Hematopoietic multipotent progenitor cell treated with erythropoietin and hydrocortisone succinate and interleukin-3 and kit ligand, for 15 days (in vitro differentiated cells): ENCODE data around the gene CDHR4.
"Not testable (repeated sequence)": the region's sequence is repeated elsewhere in the genome, so short reads cannot be mapped to it uniquely, and the experiment has no call there.

ENCODE experiments used
- DNase-seq: peaks from one replicate; pipeline ENCODE4 v3.0.0-alpha.2; 2015; ENCODE audit warnings: low spot score

Gene CDHR4

DNA sequence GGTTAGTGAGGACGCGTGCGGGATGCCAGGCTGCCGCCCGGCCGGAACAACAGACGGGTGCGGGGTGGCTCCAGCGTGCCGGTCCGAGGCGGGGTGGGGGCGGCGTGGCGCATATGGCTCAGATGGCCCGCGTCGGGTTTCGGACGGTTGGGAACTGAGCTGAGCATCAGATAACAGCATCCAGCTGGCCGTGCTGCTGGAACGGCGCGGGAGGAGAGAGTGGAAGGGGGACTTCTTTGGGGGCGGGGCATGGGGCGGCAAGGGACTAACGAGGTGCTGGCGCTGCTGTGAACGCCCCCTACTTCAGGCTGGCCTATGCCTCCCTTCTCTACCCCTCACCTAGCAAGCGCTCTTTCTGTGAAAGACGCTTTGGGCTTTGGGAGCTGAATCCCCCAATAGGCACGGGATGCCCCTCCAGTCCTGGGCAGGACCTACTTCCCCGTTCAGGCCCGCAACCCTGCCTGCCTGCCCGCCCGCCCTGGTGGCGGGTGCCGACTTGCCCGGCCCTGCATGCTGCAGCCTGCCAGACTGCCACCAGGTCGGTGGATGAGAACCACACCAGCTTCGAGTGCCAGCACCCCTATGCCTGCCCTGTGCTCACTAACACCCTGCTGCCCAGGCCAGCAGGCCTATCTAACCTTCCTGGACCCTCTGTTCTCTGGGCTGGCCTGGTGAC, 3.9 kb upstream of the CDHR4 start:
- DNase-seq: peak; percentile 15

DNA sequence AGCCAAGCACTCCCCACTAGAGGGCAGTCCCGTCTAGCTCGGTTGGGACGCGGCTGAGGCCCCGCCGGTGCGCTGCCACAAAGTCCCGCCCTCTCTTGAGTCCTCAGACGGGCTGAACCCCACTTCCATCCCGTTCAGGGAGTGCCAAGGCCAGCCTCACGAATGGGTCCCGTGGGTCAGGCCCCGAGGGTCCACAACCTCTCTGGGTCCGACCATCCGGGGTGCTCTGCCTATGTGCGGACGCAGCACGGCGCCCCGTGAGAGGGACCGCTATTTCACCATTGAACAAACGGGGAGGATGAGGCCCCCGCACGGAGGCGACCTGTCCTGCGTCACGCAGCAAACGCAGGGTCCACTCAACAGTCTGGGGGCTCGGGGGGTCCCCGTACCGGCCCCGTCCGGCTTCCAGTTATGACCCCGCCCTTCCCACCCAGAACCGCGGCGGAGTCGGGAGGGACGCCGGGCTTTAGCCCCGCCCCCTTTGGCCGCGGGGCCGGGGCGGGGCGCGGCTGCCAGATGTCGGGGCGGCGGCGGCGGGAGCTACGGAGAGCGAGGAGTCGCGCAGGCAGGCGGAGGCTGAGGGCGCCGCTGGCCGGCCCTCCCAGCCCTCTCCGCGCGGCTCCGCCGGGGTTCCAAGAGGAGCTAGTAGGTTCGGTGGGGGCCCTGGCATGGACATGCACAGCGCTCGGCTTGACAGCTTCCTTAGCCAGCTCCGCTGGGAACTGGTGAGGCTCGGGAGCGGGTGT, 3.2 kb upstream of the CDHR4 start, which contains the start of gene INKA1:
Gene INKA1 (plus strand): TSS at position 543 of the 746 bp plus-strand sequence. CDS start 132 bp downstream, at position 675.
- peak; percentile 93 for DNase-seq

DNA sequence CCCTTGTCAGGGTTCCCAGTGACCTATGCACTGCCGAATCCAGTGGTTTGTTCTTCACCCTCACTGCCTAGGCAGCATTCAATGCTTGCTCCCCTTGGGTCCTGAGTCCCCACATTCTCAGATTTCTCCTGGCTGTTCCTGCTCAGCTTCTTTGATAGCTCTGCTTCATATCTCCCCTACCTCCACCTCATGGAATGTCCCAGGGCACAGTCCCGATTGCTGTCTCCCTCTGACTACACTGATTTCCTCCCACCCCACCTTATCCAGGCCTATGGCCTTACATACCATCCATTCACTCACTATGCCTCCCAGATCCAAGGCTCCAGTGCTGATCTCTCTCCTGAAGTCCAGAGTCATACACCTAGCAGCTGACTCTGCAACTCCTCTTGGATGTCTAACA, 1.5 kb upstream of the CDHR4 start:
- DNase-seq: no peak

DNA sequence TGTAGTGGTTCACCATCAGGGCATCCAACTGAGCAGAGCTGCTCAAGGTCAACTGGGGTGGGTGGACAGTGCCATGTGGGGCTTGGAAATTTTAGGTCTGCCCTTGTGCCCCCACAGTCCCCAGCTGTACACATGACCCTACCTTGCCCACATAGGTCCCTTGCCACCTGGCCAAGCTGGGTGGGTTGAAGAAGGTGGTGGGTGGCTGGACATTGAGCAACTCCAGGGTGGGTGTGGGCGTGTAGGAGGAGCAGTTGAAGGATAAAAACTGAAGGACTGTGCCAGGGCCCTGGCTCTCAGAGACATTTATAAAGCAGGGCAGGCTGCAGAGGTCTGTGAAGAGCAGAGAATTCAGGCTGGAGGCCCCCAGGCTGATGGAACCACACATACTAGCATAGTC, 568 bp downstream of the CDHR4 start:
- no peak for DNase-seq

DNA sequence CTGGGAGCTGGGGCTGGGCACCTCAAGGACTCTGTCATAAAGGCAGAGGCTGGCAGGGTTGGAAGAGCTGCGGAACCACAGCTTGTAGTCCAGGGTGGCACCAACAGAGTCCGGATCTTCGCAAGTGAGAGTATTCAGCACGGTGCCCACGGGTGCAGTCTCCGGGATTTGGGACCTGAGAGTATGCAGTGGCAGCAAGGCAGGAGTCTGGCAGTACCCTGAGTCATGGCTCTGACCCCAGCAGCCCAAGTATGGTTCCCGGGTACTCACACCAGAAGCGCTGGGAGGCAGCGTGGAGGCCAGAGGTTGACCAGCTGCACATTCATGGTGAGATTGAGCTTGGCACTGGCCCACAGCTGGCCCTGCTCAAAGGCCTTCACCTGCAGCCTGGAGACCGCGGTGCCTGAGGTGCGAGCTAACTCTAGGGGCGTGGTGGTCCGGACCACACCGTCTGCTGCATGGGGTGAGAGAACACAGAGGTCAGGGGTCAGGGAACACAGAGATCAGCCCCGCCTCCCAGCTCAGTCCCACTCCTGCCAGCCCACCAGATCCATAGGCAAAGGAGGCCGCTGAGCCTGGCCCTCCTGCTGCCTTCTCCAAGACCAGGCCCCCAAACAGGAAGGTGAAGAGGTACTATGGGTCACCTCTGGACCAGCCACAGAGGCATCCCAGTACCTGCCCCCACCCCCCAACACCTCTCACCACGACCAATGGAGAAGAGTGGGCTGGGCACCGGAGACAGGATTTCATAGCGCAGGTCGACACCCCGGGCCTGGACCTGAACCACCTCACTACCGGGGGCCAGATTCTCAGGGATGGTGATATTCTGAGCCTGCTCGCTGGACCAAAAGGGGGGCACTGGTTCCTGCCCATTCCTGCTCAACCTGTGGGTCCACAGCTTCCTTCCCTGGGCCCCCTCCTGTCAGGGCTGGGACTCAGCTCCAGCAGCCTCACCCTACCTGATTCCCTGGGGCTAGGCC, 4.5 kb downstream of the CDHR4 start:
- DNase-seq: no peak

DNA sequence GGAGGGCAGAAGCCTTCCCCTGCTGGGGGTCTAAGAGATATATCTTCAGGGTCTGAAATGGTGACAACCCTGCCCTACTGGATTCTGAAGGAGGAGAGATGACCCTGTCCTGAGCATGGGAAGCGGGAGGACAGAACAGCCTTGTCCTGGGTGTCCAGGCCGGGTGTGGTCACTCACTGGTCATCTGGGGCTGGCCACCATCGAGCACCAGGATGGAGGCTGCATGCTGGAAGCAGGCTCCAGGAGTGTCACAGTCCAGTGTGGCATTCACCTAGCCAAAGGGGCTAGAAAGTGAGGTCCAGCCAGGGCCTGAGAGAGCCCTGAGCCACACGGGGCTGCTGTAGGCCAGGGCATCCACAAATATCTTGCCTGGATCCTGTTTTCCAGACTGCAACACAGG, 5.2 kb downstream of the CDHR4 start:
- DNase-seq: no peak

DNA sequence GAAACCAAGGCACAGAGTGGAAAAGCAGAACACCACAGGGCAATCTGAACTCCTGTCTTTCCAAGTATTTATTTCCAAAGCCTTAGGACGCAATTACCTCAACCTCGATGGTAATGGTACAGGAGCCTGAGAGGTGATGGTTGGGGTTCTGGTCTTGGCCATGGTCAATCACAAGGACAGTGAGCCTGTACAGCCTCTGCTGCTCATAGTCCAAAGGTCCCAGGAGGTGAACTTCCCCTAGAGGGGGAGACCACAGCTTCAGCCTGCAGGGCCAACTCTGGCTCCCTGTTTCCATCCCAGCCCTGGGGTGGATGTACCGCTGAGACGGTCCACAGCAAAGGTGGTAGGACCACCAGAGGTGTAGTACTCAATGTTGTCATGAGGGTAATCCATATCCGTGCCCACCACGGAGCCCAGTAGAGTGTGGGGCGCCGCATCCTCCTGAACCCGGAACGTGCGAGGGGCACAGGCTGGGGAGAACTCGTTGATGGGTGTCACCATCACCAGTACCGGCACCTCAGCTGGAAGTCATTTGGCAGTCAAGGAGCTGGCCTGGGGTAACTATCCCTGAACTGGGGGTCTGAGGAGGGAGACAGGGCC, 6.1 kb downstream of the CDHR4 start:
- DNase-seq: no peak

DNA sequence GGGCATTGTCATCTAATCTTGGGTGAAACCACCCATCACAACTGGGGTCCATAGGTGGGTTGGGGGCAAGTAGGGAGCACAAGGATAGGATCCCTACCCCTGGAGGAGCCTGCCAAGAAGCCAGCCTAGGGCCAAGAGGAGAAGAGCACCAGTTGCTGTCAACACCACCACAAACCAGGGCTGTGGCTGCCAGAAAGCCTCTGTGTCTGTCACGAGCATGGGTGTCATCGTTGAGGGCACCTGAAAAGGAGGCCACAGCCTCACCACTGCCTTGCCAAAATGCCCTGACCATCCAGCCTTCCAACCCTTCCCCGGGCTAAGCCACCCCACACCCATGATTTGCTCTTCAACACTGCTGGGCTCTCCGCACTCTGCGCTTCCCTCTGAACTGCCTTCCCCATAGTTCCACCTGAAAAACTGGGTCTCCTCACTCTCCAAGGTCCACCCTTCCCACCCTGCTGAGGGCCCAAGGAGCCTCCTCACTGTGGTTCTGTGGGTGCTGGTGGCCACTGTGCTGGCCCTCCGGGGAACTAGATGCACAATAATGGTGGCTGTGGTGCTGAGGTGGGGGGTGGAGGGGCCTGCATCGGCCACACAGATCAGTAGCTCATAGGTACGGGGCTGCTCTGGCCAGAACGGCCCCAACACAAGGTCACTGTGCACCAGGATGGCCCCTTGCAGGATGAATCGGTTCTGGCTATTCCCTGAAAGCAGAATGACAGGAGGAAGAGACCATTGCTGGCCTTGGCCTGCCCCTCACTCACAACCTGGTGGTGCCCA, 7.1 kb downstream of the CDHR4 start:
- DNase-seq: no peak

DNA sequence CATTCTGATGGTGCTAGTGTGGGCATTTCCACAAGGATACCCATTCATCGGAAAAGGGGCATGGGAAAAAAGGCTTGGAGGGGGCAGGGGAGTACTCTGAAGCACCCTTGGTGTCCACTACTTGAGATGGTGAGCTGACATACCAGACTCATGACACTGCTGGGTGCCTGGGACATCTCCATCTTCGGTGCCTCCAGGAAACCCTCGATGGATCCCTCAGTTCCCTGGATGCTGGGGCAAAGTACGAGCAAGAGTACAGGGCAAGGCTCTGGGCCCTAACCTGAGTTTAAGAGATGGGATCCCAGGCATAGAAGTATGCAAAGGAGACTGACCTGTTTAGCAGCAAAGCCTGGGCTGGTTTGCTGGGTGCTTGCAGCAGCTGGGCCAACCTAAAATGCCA, 8.1 kb downstream of the CDHR4 start:
- no peak for DNase-seq

DNA sequence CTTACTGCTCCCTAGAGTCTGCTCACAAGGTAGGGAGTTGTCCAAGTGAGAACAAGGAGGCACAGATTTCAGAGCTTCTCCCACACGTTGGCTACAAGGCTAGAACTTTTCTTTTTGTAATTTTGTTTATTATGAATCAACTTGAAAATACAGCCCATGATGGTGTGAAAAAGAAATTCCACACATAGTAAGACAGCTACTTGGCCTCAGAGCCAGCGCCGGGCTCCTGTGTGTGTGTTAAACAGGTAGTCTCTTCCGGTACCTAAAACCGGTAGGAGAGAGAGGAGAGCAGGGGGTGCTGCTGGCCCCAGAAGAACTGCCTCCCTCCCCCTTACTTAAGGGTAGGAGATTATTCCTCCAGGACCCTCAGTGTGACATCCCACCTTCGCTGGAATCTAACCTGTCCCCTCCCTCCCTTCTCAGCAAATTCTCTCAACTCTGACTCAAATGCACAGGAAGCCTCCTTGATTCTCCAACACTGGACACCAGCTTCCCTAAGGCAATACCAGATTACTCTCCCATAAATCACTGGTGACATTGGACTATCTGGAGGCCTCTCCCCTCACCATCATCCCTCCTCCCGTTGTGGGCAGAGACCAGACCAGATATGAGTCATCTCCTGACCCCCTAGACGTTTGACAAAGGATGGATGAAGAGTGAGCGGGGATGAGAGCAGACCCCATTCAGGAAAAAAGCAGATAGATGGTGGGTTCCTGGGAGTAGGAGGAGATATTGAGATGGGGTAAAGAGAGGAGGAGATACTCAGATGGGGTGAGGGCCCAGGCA, 8.9 kb downstream of the CDHR4 start:
- DNase-seq: no peak

DNA sequence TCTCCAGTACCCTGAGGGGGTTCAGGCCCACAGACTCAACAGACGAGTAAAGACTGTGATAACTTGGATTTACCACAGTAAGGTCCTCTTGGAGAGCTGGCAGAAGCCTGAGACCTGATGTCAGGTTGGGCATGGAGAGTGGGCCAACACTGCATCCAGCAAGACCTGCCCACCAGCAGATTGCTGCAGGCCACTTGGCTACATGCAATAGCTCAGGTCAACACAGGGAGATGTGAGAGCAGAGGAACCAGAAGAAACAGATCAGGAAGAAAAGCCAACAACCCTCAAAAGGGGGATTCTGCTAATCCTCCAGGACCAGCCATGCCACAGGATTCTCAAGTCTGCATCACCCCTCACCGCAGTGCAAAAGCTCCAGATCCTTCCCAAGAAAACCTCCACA, 11.6 kb downstream of the CDHR4 start:
- DNase-seq: no peak

DNA sequence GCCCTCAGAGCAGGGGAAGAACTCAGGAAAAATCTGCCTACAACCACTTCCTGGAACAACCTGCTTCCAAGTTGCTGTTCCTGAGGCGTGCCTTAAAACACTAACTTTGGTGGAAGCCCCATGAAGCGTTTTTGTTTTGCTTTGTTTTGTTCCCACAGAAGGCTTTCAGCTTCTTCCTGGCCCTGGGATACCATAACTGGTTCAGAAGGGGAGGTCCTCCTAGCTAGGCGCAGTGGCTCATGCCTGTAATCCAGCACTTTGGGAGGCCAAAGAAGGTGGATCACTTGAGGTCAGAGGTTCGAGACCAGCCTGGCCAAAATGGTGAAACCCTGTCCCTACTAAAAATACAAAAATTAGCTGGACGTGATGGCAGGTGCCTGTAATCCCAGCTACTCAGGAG, 12.1 kb downstream of the CDHR4 start:
- DNase-seq: no peak

DNA sequence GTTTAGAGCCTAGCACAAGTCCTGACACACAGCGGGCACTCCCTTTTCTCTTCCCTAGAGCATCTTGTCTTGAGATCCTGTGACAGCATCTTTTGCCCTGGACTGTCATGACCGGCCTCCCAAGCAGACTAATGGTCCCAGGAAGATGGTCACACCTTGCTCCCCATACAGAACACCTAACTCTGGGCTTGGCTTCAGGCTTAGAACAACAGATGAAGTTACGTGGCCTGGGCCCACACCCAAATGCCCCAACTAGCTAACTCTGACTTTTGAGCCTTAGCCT, 12.6 kb downstream of the CDHR4 start:
- DNase-seq: no peak

DNA sequence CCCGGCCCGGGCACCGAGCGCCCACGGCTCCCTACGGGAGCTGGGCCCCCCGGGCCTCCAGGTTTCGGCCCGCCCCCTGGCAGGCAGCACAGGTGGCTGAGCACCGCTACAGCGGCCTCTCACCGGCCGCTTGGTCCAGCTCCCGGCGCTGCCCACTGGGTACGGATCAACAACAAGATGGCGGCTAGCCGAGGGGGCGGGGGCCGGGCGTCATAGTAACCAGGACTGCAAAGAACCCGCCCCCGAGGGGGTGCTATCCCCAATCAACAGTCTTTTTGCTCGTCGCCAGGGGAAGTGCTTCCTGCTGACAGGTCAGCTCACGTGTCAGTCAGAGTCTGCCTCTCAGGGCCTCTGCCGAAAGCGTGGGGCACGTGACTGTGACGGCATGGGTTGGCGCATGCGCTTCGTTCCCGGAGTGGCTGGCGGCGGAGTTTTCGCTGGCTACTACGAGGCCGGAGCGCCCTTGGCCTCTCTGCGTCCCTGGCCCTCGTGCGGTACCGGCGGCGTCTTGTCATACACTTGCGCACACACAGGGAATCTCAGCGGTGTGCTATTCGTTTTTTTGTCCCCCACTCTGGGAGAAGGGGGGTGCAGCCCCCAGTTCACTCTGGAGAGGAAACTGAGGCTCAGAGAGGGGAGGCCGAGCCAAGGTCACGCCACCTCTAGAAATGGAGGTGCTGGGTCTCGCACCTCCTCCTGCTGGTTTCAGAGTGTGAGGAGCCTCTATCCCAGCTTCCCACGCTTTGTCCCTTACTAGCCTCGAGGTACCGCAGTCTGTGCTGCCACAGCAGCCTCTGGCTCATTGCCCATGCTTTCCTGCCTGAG, 13.1 kb downstream of the CDHR4 start, which contains the start of gene IP6K1:
Gene IP6K1 (minus strand): TSS at position 186 of the 825 bp plus-strand sequence. CDS start 38,502 bp downstream, outside the sequence.
- peak; percentile 100 for DNase-seq

DNA sequence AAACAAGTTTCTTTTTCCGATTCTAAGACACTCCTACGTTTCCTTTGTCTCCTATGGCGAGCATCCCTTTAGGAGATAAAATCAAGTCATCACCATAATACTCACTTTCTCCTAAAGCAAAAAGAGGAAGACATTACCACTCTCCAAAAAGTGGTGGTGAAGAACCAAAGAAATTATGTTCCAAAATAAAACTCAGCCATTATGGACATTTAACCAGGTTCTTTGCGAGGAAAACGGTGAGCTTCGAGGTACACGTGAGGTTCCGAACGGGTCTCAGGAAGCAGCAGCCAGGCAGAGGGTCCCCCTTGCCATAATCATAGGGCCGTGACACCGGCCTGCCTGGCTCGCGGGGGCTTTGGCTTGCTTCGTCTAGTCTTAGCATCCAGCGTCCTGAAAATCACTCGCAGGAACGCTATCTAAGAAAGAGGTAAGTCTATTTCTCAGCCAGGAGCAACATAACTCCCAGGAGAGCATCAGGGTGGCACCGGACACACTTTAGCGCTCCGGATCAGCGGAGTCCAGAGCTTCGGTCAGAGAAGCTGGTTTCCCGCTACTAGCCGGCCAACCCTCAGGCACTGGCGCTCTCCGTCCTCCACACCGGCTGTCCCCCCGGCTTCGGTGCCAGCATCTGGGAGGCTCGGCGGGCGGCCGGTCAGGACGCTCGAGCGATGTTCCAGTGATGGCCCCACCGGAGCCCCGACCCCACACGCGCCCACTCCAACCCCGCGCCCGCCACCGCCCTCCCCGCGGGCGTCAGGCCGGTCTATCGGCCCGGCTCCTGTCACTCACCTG, 13.9 kb downstream of the CDHR4 start:
- peak; percentile 47 for DNase-seq

DNA sequence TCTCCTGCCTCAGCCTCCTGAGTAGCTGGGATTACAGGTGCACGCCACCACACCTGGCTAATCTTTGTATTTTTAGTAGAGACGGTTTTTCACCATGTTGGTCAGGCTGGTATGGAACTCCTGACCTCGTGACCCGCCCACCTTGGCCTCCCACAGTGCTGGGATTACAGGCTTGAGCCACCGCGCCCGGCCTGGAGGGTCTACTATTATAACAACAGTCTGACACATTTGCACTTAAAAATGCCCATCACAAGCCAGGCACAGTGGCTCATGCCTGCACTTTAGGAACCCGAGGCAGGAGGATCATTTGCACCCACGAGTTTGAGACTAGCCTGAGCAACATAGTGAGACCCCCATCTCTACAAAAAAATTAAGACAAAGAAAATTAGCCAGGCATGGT, 17.4 kb downstream of the CDHR4 start:
- not testable (repeated sequence) for DNase-seq

DNA sequence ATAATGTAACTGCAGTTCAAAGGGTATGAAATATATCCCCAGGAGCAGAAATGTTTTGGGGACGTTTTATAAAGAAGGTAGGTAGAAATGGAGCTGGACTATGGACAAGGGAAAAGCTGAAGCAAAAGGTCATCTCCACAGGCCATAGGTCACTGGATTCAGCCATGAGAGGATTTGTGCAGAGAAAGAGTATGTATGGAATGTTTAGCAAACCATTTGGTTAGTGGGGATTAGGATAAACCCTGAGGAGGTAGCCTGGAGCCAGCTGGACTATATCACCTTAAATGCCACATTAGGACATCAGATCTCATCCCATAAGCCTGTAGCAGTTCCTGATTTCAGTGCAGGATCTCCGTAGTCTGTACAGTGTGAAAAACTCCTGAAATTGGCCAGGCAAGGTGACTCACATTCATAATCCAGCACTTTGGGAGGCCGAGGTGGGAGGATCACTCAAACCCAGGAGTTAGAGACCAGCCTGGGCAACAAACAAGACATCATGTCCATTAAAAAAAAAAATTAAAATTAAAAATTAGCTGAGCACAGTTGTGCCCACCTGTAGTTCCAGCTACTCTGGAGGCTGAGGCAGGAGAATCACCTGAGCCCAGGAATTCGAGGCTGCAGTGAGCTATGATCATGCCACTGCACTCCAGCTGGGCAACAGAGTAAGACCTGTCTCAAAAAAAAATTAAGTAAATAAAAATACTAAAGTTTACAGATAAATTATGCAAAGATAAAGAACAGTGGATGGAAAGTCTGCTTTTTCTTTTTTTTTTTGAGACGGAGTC, 18.1 kb downstream of the CDHR4 start:
- DNase-seq: no peak

DNA sequence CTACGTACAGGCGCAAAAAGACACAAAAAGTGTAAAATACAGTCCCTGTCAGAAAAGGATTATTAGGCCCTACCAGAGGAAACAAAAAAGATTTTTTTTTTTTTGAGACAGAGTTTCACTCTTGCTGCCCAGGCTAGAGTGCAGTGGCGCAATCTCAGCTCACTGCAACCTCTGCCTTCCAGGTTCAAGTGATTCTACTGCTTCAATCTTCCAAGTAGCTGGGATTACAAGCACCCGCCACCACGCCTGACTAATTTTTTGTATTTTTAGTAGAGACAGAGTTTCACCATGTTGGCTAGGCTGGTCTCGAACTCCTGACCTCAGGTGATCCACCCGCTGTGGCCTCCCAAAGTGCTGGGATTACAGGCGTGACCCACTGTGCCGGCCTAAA, 18.7 kb downstream of the CDHR4 start:
- DNase-seq: not testable (repeated sequence)
